SK-N-MC (cell line): ENCODE data around the gene OBSCN.

ENCODE experiments used
- DNase-seq: peaks from one replicate; pipeline ENCODE4 v3.0.0-alpha.2; 2011; ENCODE audit warnings: low read depth, low spot score
- H3K27ac ChIP-seq: fragments of 200-600 bp; sonication (generic); 2 replicates; pipeline ENCODE4 v1.5.1; 2016; ENCODE audit warnings: mixed run types
- H3K36me3 ChIP-seq: fragments of 200-600 bp; sonication (generic); 2 replicates; pipeline ENCODE4 v1.6.1; 2017; ENCODE audit warnings: antibody characterized with exemption, low read length, mixed read lengths; ENCODE audit not compliant: insufficient read depth
- H3K4me3 ChIP-seq: fragments of 200-600 bp; sonication (generic); 2 replicates; pipeline ENCODE4 v1.5.1; 2016
- H3K9ac ChIP-seq: fragments of 200-600 bp; sonication (generic); 2 replicates; pipeline ENCODE4 v1.8.0; 2017; ENCODE audit warnings: mixed run types, mixed read lengths; ENCODE audit not compliant: insufficient read length
- H3K9me3 ChIP-seq: fragments of 200-600 bp; sonication (generic); 2 replicates; pipeline ENCODE4 v1.6.1; 2017; ENCODE audit warnings: low read depth, mild to moderate bottlenecking, antibody characterized with exemption, low read length, moderate library complexity, mixed read lengths
- EZH2 ChIP-seq: fragments of 200-600 bp; sonication (generic); IDR thresholded peaks from one replicate; pipeline ENCODE4 v1.6.1; 2017; ENCODE audit warnings: antibody characterized with exemption
- FOXP2 ChIP-seq: optimal IDR thresholded peaks from 2 replicates; pipeline ENCODE3; 2011; ENCODE audit warnings: mild to moderate bottlenecking, moderate library complexity; ENCODE audit not compliant: insufficient read depth; ENCODE audit errors: extremely low read length, control extremely low read depth
- POLR2AphosphoS5 ChIP-seq: IDR thresholded peaks from 2 replicates; pipeline ENCODE4 v1.6.1; 2012; ENCODE audit warnings: mild to moderate bottlenecking, low read depth, low read length, borderline replicate concordance

OBSCN gene

GRCh38 chr1:228379666-228380065 is 171.8 kb downstream of the OBSCN start:
- H3K4me3 ChIP-seq, result no peak overlapping the region
- no peaks in the 10 kb centered on the region for H3K9me3 ChIP-seq
- TF ChIP-seq POLR2AphosphoS5 (no peak), FOXP2 (no peak), EZH2 (no peak)
- no peaks in the 10 kb centered on the region for H3K36me3 ChIP-seq
- no peak overlapping the region for H3K9ac ChIP-seq
- no peak overlapping the region for H3K27ac ChIP-seq
- DNase-seq, result no peak

- Histone ChIP-seq H3K9ac (no peak overlapping the region), H3K9me3 (no peaks in the 10 kb centered on the region), H3K4me3 (no peak overlapping the region), H3K36me3 (no peaks in the 10 kb centered on the region), H3K27ac (no peak overlapping the region)
- no peak for TF ChIP-seq POLR2AphosphoS5
- TF ChIP-seq FOXP2, result no peak
- no peak for TF ChIP-seq EZH2
- no peak for DNase-seq
Observed at GRCh38 chr1:228381356-228381755, 173.5 kb downstream of the OBSCN start.

- DNase-seq, result no peak
- TF ChIP-seq FOXP2 (no peak), EZH2 (no peak), POLR2AphosphoS5 (no peak)
- Histone ChIP-seq H3K27ac (no peak overlapping the region), H3K4me3 (no peak overlapping the region), H3K9ac (no peak overlapping the region), H3K9me3 (no peaks in the 10 kb centered on the region), H3K36me3 (no peaks in the 10 kb centered on the region)
Observed at GRCh38 chr1:228383773-228384172, 175.9 kb downstream of the OBSCN start.

GRCh38 chr1:228385232-228385631 is 177.4 kb downstream of the OBSCN start:
- DNase-seq, result no peak
- no peaks in the 10 kb centered on the region for H3K36me3 ChIP-seq
- TF ChIP-seq EZH2 (no peak), POLR2AphosphoS5 (no peak), FOXP2 (no peak)
- H3K9ac ChIP-seq, result no peak overlapping the region
- no peak overlapping the region for H3K27ac ChIP-seq
- H3K9me3 ChIP-seq, result no peaks in the 10 kb centered on the region
- no peak overlapping the region for H3K4me3 ChIP-seq

GRCh38 chr1:228387321-228387720 is 179.5 kb downstream of the OBSCN start:
- no peak overlapping the region for H3K4me3 ChIP-seq
- no peak overlapping the region for H3K27ac ChIP-seq
- H3K9me3 ChIP-seq, result no peaks in the 10 kb centered on the region
- DNase-seq, result no peak
- H3K36me3 ChIP-seq, result no peaks in the 10 kb centered on the region
- no peak overlapping the region for H3K9ac ChIP-seq
- TF ChIP-seq EZH2 (no peak), FOXP2 (no peak), POLR2AphosphoS5 (no peak)

GRCh38 chr1:228390649-228391048 is 182.8 kb downstream of the OBSCN start:
- H3K9ac ChIP-seq, result no peak overlapping the region
- H3K9me3 ChIP-seq, result no peaks in the 10 kb centered on the region
- TF ChIP-seq EZH2 (no peak), FOXP2 (no peak), POLR2AphosphoS5 (no peak)
- no peak for DNase-seq
- no peak overlapping the region; the same call in 1 of the 2 replicates for H3K27ac ChIP-seq
- H3K4me3 ChIP-seq, result no peak overlapping the region
- H3K36me3 ChIP-seq, result peaks cover 1% of the 10 kb centered on the region; the same call in 1 of the 2 replicates

GRCh38 chr1:228391411-228392020 is 183.7 kb downstream of the OBSCN start:
- H3K4me3 ChIP-seq, result peak overlapping the region; percentile 58
- DNase-seq, result no peak
- H3K36me3 ChIP-seq, result peaks cover 4% of the 10 kb centered on the region; the same call in 1 of the 2 replicates
- H3K27ac ChIP-seq, result no peak overlapping the region; the same call in 1 of the 2 replicates
- TF ChIP-seq EZH2 (no peak), POLR2AphosphoS5 (no peak), FOXP2 (no peak)
- no peak overlapping the region for H3K9ac ChIP-seq
- H3K9me3 ChIP-seq, result no peaks in the 10 kb centered on the region

GRCh38 chr1:228392111-228392936 is 184.5 kb downstream of the OBSCN start:
- H3K4me3 ChIP-seq, result peak overlapping the region; percentile 58
- H3K9ac ChIP-seq, result peak overlapping the region; percentile 2
- no peaks in the 10 kb centered on the region for H3K9me3 ChIP-seq
- peak; percentile 61 for DNase-seq
- peak overlapping the region; percentile 95 for H3K27ac ChIP-seq
- H3K36me3 ChIP-seq, result peaks cover 4% of the 10 kb centered on the region; the same call in 1 of the 2 replicates
- TF ChIP-seq EZH2, result no peak
- peak; percentile 37; the same call in 1 of the 2 replicates for TF ChIP-seq POLR2AphosphoS5
- TF ChIP-seq FOXP2, result no peak
